EH (cell line): Measurements from ENCODE around the gene CPNE2.
"Not testable (repeated sequence)": the region's sequence is repeated elsewhere in the genome, so short reads cannot be mapped to it uniquely, and the experiment has no call there.

Source experiments
- DNase-seq: peaks from one replicate; pipeline ENCODE4 v3.0.0-alpha.2; 2015; ENCODE audit warnings: low read depth

The CPNE2 gene

GRCh38 chr16:57091975-57092785 lies at the start of gene CPNE2:
Gene CPNE2 (plus strand): TSS chr16:57092583. CDS start chr16:57110743, 18,160 bp downstream.
- peak; percentile 72 for DNase-seq

GRCh38 chr16:57043248-57043647 lies 49.1 kb upstream of the CPNE2 start:
- no peak for DNase-seq

GRCh38 chr16:57044931-57045693 lies 47.3 kb upstream of the CPNE2 start:
- no peak for DNase-seq

- DNase-seq: peak; percentile 56
Observed at GRCh38 chr16:57045694-57046381, 46.5 kb upstream of the CPNE2 start.

- no peak for DNase-seq
Observed at GRCh38 chr16:57048095-57048494, 44.3 kb upstream of the CPNE2 start.

GRCh38 chr16:57049678-57050077 lies 42.7 kb upstream of the CPNE2 start:
- DNase-seq: no peak

- no peak for DNase-seq
Observed at GRCh38 chr16:57051696-57052228, 40.6 kb upstream of the CPNE2 start.

GRCh38 chr16:57053206-57053605 lies 39.2 kb upstream of the CPNE2 start:
- DNase-seq: no peak

- no peak for DNase-seq
Observed at GRCh38 chr16:57054338-57054737, 38.0 kb upstream of the CPNE2 start.

GRCh38 chr16:57054771-57055170 lies 37.6 kb upstream of the CPNE2 start:
- DNase-seq: no peak

- DNase-seq: no peak
Observed at GRCh38 chr16:57055671-57056070, 36.7 kb upstream of the CPNE2 start.

GRCh38 chr16:57058291-57058861 lies 34.0 kb upstream of the CPNE2 start:
- DNase-seq: no peak

- no peak for DNase-seq
Observed at GRCh38 chr16:57060323-57061083, 31.9 kb upstream of the CPNE2 start.

GRCh38 chr16:57061084-57061905 lies 31.1 kb upstream of the CPNE2 start:
- peak; percentile 84 for DNase-seq

GRCh38 chr16:57062329-57062728 lies 30.1 kb upstream of the CPNE2 start:
- DNase-seq: no peak

GRCh38 chr16:57063189-57063588 lies 29.2 kb upstream of the CPNE2 start:
- not testable (repeated sequence) for DNase-seq

- no peak for DNase-seq
Observed at GRCh38 chr16:57064995-57065394, 27.4 kb upstream of the CPNE2 start.

- no peak for DNase-seq
Observed at GRCh38 chr16:57066625-57067024, 25.8 kb upstream of the CPNE2 start.

GRCh38 chr16:57067347-57067746 lies 25.0 kb upstream of the CPNE2 start:
- no peak for DNase-seq

GRCh38 chr16:57069053-57069452 lies 23.3 kb upstream of the CPNE2 start:
- no peak for DNase-seq
